NCI-H1694 treated with DMSO at 0.1 percent for 48 hours (cell line): Measurements from ENCODE around the gene PBX4.

Experiments
- DNase-seq: peaks from one replicate; lab custom pipeline; 2025; lab: John Stamatoyannopoulos, UW

Gene PBX4

DNA sequence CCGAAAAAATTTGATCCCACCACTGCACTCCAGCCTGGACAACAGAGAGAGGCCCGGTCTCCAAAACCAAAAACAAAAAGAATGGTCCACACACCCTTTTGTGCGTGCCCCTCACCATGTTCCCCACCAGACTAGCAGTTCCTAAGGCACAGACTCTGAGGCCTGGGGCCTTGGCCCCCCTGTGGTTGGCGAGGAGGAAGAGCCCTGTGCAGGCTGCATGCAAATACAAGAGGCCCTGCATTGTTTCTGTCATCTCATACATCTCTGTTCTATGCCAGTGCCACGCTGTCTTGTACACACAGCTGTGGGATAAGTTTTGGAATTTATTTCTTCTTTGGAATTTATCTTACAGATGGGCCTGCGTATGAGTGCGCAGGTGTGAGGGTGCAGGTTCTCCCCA is 94.4 kb downstream of the PBX4 start:
- no peak for DNase-seq

DNA sequence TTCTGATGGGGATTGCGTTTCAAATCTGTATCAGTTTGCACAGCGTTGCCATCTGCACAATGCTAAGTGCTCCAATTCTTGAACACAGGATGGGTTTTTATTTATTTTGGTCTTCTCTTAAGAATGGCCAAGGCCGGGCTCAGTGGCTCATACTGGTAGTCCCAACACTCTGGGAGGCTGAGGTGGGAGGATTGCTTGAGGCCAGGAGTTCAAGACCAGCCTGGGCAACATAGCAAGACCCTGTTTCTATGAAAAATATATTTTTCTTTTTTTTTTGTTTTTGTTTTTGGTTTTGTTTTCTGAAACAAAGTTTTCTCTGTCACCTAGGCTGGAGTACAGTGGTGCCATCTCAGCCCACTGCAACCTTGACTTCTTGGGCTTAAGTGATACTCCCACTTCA is 95.3 kb downstream of the PBX4 start:
- no peak for DNase-seq

DNA sequence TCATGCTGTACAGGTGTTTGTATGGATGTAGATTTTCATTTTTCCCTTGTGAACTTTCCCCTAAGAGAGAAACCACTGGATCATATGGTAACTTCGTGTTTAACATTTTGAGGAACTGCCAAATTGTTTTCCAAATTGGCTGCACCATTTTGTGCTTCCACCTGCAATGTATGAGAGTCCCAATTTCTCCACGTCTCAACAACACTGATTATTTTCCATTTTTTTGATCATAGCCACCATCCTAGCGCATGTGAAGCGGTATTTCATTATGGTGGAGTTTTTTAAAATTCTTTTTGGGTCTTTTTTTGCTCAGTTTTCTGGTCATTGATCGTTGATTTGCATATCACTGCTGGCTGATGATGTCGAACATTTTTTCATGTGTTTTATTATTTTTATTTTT is 97.5 kb downstream of the PBX4 start:
- no peak for DNase-seq

DNA sequence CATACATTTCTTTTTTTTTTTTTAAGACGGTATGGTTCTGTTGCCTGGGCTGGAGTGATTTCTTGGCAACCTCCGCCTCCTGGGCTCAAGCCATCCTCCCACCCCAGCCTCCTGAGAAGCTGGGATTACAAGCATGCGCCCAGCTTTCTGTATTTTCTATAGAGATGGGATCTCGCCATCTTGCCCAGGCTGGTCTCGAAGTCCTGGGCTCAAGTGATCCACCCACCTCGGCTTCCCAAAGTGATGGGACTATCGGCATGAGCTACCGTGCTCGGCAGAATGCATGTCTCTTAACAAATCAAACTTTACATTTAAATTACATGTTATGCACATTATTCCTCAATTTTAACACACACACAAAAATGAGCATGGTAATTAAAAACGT is 101.3 kb downstream of the PBX4 start:
- DNase-seq = no peak

DNA sequence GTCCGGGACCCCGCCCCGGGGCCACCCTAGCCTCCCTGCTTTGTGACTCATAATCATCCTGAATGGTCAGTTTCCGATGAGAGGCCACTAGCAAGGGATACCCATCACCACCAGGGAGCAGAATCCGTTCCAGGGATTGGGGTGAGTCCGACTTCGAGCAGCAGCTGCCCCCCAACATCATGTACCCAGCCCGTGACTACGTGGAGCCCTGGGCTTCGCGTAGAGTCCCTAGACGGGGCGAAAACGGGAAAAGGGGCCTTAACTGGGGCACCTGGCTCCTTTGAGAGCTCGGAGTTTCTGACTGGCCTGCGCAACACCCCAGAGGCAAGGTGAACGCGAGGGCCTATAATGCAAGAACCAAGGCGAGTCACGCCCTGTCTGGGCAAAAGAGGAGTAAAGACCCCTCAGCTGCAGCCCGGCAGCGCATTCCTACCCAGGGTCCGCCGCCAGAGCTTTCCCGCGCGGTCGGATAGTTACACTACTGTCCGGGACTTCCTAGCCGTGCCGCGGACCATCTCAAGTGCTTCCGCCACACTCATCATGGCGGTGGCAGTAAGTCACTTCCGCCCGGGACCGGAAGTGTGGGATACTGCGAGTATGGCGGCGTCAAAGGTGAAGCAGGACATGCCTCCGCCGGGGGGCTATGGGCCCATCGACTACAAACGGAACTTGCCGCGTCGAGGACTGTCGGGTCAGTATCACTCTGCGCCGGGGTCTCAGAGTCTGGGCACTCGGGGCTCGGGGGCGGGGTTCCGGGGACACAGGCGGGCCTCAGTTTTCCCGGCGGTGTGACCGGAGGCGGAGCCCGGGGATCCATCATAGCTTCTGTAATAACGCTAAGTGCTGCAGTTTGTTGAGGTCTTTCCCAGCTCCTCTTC is 102.6 kb downstream of the PBX4 start, which contains the start of gene NDUFA13:
NDUFA13 (plus strand) TSS at position 584 of the 878 bp plus-strand sequence; CDS start at position 598, 14 bp downstream.
- peak; percentile 77 for DNase-seq

DNA sequence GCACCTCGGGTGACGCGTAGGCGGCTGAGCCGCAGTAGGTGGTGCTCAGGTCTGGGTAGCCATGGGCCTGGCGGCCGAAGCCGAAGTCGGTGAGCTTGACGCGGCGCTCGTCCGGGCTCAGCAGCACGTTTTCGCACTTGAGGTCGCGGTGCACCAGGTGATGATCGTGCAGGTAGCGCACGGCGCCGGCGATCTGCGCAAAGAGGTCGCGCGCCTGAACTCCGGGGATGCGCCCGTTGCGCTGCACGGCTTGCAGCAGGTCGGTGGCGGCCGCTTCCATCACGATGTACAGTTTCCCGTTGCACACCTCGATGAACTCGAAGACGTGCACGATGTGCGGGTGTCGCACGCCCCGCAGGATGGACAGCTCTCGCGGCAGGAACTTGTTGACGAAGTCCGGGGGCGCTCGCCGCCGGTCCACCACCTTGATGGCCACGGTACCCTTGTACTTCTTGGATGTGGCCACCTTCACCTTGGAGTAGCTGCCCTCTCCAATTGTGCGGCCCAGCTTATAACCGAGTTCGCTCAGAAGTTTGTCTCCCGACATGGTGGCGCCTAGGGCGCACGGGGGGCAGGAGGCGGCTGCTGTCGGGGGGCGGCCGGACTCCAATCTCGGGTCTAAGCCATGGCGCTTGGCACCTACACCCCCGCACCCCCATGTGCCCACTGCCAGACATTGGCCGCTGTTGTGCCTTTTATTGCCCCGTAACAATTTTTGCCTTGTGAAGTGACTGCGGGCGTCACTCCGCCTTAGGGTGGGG is 103.4 kb downstream of the PBX4 start, which contains the start of gene TSSK6:
TSSK6 (minus strand) TSS at position 668 of the 761 bp plus-strand sequence; CDS start at position 547, 121 bp downstream.
- DNase-seq = no peak

DNA sequence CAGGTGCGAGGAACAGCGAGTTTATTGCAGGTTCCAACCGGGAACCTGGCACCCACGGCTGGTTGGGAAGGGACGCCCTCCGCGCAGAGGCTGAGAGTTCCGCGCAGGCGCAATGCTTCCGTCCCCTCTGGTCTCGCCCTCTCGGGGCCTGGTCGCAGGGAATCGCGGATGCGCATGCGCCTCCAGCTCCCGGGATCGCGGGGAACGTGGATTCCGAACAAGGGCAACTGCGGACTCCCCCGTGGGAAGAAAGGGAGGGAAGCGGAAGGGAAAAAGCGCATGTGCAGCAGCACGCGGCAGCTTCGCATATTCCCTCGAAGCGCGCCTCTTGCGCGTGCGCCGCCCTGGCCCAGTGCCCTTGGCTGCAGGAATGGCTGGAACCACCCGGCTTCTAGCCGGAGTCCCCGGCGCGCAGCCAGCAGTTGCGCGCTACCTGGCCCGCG is 104.3 kb downstream of the PBX4 start:
- no peak for DNase-seq

DNA sequence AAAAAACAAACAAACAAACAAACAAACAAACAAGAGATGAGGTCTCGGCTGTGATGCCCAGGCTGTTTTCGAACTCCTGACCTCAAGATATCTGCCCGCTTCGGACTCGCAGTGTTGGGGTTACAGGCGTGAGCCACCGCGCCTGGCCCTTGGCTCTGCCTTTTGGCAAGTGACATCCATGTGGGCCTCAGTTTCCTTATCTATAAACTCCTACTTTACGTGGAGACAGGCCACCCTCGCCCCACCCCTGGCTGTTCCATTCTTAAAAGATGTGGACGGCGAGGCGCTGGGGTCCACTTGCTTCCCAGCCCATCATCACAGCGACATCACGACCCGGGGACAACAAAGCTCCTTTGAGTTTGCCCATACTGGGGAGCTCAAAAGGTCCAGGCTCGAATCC is 104.8 kb downstream of the PBX4 start:
- no peak for DNase-seq
